WTC11 (cell line): ENCODE data around the gene TREML4. TPM values are rescaled to one million over a fixed set of nuclear protein-coding genes. Genes with fewer than 3 reads are reported as not detected.

Experiments
- ATAC-seq: fragments of 200-7000 bp; cut with Tn5 transposase; 2 replicates; pipeline ENCODE4 v1.10.0; 2021; ENCODE audit warnings: mild to moderate bottlenecking, moderate library complexity
- CTCF ChIA-PET: fragments of 300-600 bp; sonication (Branson Sonifier 250); formaldehyde crosslinking; loops from one replicate; lab custom pipeline; 2021; ENCODE audit warnings: antibody characterized with exemption; lab: Charles Lee
- POLR2A ChIA-PET: fragments of 350-600 bp; sonication (Branson Sonifier 250); formaldehyde crosslinking; loops from one replicate; lab custom pipeline; 2021; ENCODE audit warnings: antibody characterized with exemption; lab: Charles Lee
- DNase-seq: peaks from one replicate; pipeline ENCODE4 v3.0.0; 2021; ENCODE audit warnings: low spot score
- H3K27ac Mint-ChIP-seq: 2 replicates; pipeline ENCODE4 v1.8.0; 2021; ENCODE audit warnings: mixed read lengths
- H3K27me3 Mint-ChIP-seq: 2 replicates; pipeline ENCODE4 v1.8.0; 2021; ENCODE audit warnings: low read depth, mild to moderate bottlenecking, moderate library complexity, mixed read lengths
- H3K36me3 Mint-ChIP-seq: 2 replicates; pipeline ENCODE4 v1.8.0; 2021; ENCODE audit warnings: mixed read lengths
- H3K4me1 Mint-ChIP-seq: 2 replicates; pipeline ENCODE4 v1.8.0; 2022; ENCODE audit warnings: mixed read lengths
- H3K4me3 Mint-ChIP-seq: 2 replicates; pipeline ENCODE4 v1.8.0; 2021; ENCODE audit warnings: mild to moderate bottlenecking, moderate library complexity, mixed read lengths
- H3K9me3 Mint-ChIP-seq: 2 replicates; pipeline ENCODE4 v1.8.0; 2021; ENCODE audit warnings: mixed read lengths
- ATF1 ChIP-seq: sonication (generic); formaldehyde crosslinking; IDR thresholded peaks from 2 replicates; pipeline ENCODE4 v1.8.1; 2023; ENCODE audit warnings: mild to moderate bottlenecking, moderate library complexity, missing genetic modification reagents
- ATF2 ChIP-seq: sonication (generic); formaldehyde crosslinking; IDR thresholded peaks from 2 replicates; pipeline ENCODE4 v1.8.1; 2022; ENCODE audit warnings: low read depth, missing genetic modification reagents, borderline replicate concordance
- ATF6 ChIP-seq: sonication (generic); formaldehyde crosslinking; IDR thresholded peaks from 2 replicates; pipeline ENCODE4 v1.8.1; 2023; ENCODE audit warnings: mild to moderate bottlenecking, missing genetic modification reagents
- CBFB ChIP-seq: sonication (generic); formaldehyde crosslinking; IDR thresholded peaks from 2 replicates; pipeline ENCODE4 v1.8.1; 2022; ENCODE audit warnings: mild to moderate bottlenecking, low read depth, missing genetic modification reagents
- CREB1 ChIP-seq: sonication (generic); formaldehyde crosslinking; IDR thresholded peaks from 2 replicates; pipeline ENCODE4 v1.8.0; 2023; ENCODE audit warnings: mild to moderate bottlenecking, missing genetic modification reagents
- E2F4 ChIP-seq: sonication (generic); formaldehyde crosslinking; IDR thresholded peaks from 2 replicates; pipeline ENCODE4 v1.8.1; 2022; ENCODE audit warnings: low read depth, mild to moderate bottlenecking, moderate library complexity, missing genetic modification reagents, borderline replicate concordance
- FOXJ3 ChIP-seq: sonication (generic); formaldehyde crosslinking; IDR thresholded peaks from 2 replicates; pipeline ENCODE4 v1.9.0; 2021; ENCODE audit warnings: missing genetic modification reagents, mild to moderate bottlenecking, borderline replicate concordance
- HMGA2 ChIP-seq: fragments of 250-450 bp; sonication (Bioruptor Pico); IDR thresholded peaks from 2 replicates; pipeline ENCODE4 v1.4.0; 2021; ENCODE audit warnings: mild to moderate bottlenecking, moderate library complexity
- IRF1 ChIP-seq: sonication (generic); formaldehyde crosslinking; IDR thresholded peaks from 2 replicates; pipeline ENCODE4 v1.8.0; 2023; ENCODE audit warnings: missing genetic modification reagents
- PRDM15 ChIP-seq: sonication (generic); formaldehyde crosslinking; IDR thresholded peaks from 2 replicates; pipeline ENCODE4 v1.8.0; 2022; ENCODE audit warnings: missing genetic modification reagents
- PREB ChIP-seq: sonication (generic); formaldehyde crosslinking; IDR thresholded peaks from 2 replicates; pipeline ENCODE4 v1.8.1; 2022; ENCODE audit warnings: mild to moderate bottlenecking, missing genetic modification reagents, moderate library complexity, borderline replicate concordance
- SMAD3 ChIP-seq: sonication (generic); formaldehyde crosslinking; IDR thresholded peaks from 2 replicates; pipeline ENCODE4 v1.8.0; 2022; ENCODE audit warnings: missing genetic modification reagents, mild to moderate bottlenecking, borderline replicate concordance
- TCF7 ChIP-seq: sonication (generic); formaldehyde crosslinking; IDR thresholded peaks from 2 replicates; pipeline ENCODE4 v1.8.0; 2022; ENCODE audit warnings: mild to moderate bottlenecking, low read depth, missing genetic modification reagents, moderate library complexity
- TEAD1 ChIP-seq: sonication (generic); formaldehyde crosslinking; IDR thresholded peaks from 2 replicates; pipeline ENCODE4 v1.8.0; 2022; ENCODE audit warnings: mild to moderate bottlenecking, missing genetic modification reagents
- USF1 ChIP-seq: sonication (generic); formaldehyde crosslinking; IDR thresholded peaks from 2 replicates; pipeline ENCODE4 v1.8.0; 2022; ENCODE audit warnings: mild to moderate bottlenecking, missing genetic modification reagents
- ZNF219 ChIP-seq: sonication (generic); formaldehyde crosslinking; IDR thresholded peaks from 2 replicates; pipeline ENCODE4 v1.8.0; 2023; ENCODE audit warnings: missing genetic modification reagents, mild to moderate bottlenecking, borderline replicate concordance
- ZNF416 ChIP-seq: fragments of 250-450 bp; sonication (Bioruptor Pico); IDR thresholded peaks from 2 replicates; pipeline ENCODE4 v1.9.0; 2021; ENCODE audit warnings: mild to moderate bottlenecking, inconsistent platforms
- ZNF532 ChIP-seq: fragments of 250-450 bp; sonication (Bioruptor Pico); IDR thresholded peaks from 2 replicates; pipeline ENCODE4 v1.9.0; 2021; ENCODE audit warnings: mild to moderate bottlenecking, borderline replicate concordance
- total RNA-seq: library from RNA; stranded (reverse); gene quantifications from 3 replicates; pipeline ENCODE4 v1.2.3, GENCODE V29; 2021

TREML4 gene
- total RNA-seq, 1 experiment from 2014 or later = not detected

GRCh38 chr6:41271901-41272395, 43.8 kb downstream of the TREML4 start:
- TF ChIP-seq ZNF416 (CRISPR knock-in tag) (no peak), HMGA2 (CRISPR knock-in tag) (no peak), ATF6 (no peak), ATF1 (CRISPR knock-in tag) (no peak), ZNF532 (no peak), IRF1 (CRISPR knock-in tag) (no peak), CREB1 (CRISPR knock-in tag) (no peak)
- TF ChIP-seq, all 79 proteins: peak for 0
- Mint-ChIP-seq H3K36me3 (no peaks in the 10 kb centered on the region), H3K4me1 (no peaks in the 10 kb centered on the region), H3K27me3 (peaks cover 3% of the 10 kb centered on the region), H3K4me3 (no peak overlapping the region), H3K9me3 (no peaks in the 10 kb centered on the region), H3K27ac (no peak overlapping the region)
- DNase-seq = no peak
- ChIA-PET CTCF (interaction anchor here (1.1 to 1.5 kb wide), 2 partner anchors 80 to 90 kb away, joined by 3 to 5 read pairs; no protein-coding TSS in a partner anchor), POLR2A (no interaction called here)
- ATAC-seq = no peak

GRCh38 chr6:41272591-41273240, 44.6 kb downstream of the TREML4 start:
- no peaks in the 10 kb centered on the region for H3K9me3 Mint-ChIP-seq
- ATAC-seq (no peak), DNase-seq (no peak)
- peaks cover 3% of the 10 kb centered on the region for H3K27me3 Mint-ChIP-seq
- H3K36me3 Mint-ChIP-seq = no peaks in the 10 kb centered on the region
- POLR2A ChIA-PET = no interaction called here
- no peak overlapping the region for H3K4me3 Mint-ChIP-seq
- no peak overlapping the region for H3K27ac Mint-ChIP-seq
- H3K4me1 Mint-ChIP-seq = no peaks in the 10 kb centered on the region
- CTCF ChIA-PET = interaction anchor here (1.1 to 1.5 kb wide), 2 partner anchors 81 to 91 kb away, joined by 3 to 5 read pairs; no protein-coding TSS in a partner anchor
- TF ChIP-seq FOXJ3 (CRISPR knock-in tag) (no peak), SMAD3 (CRISPR knock-in tag) (no peak), E2F4 (CRISPR knock-in tag) (no peak), ZNF219 (CRISPR knock-in tag) (no peak), CBFB (CRISPR knock-in tag) (no peak), TEAD1 (no peak), ATF2 (no peak), USF1 (no peak), TCF7 (no peak), PRDM15 (CRISPR knock-in tag) (no peak), PREB (CRISPR knock-in tag) (no peak)
